Suprapubic skin (tissue), 3 donors: ENCODE results near the gene SCN2B.

Source experiments
- CTCF ChIP-seq, 2 donors: fragments of 200-600 bp in 1 of 2; fragments of 450-650 bp in 1 of 2; sonication (generic) in 1 of 2; IDR thresholded peaks; one replicate each; pipeline ENCODE4 v1.5.1; 2016 to 2019; ENCODE audit warnings: antibody characterized with exemption in 2 of 2, mild to moderate bottlenecking in 1 of 2, moderate library complexity in 1 of 2
- POLR2A ChIP-seq, 2 donors: fragments of 450-650 bp; IDR thresholded peaks; one replicate each; pipeline ENCODE4 v1.6.1; 2017; ENCODE audit warnings: antibody characterized with exemption in 2 of 2, mild to moderate bottlenecking in 2 of 2, moderate library complexity in 2 of 2

- TF ChIP-seq CTCF (IDR thresholded peaks at IDR 0.05) (no peak), POLR2A (IDR thresholded peaks at IDR 0.05) (no peak)
Observed at GRCh38 chr11:118161786-118162185, 14.7 kb downstream of the SCN2B start.
